ENCODE results near the gene ZNF214. TPM values are rescaled to one million over a fixed set of nuclear protein-coding genes. Genes with fewer than 3 reads are reported as not detected.

Gene ZNF214
- total RNA-seq, 2 donors from 2014 or later = 3.1 to 3.6 TPM

- Histone ChIP-seq H3K4me1 (replicated peaks) (no peaks in the 10 kb centered on the region), H3K27ac (no peak overlapping the region), H3K4me3 (no peak overlapping the region), H3K36me3 (no peaks in the 10 kb centered on the region), H3K27me3 (replicated peaks; ENCODE audit: insufficient read depth) (no peaks in the 10 kb centered on the region), H3K9me3 (no peaks in the 10 kb centered on the region)
- 76% methylated on average over 6 of the region's 6 CpGs for WGBS
- TF ChIP-seq POLR2A (IDR thresholded peaks at IDR 0.05) = no peak
- TF ChIP-seq POLR2AphosphoS5 (IDR thresholded peaks at IDR 0.05) = no peak
- TF ChIP-seq CTCF (IDR thresholded peaks at IDR 0.05) = no peak
- intact Hi-C loops (cut with DNase I) = no loop called here
- no peak for DNase-seq (ENCODE audit: low spot score)
These were observed 36.8 kb upstream of the ZNF214 start for GRCh38 chr11:7056828-7057513.

GRCh38 chr11:7050191-7050590, 30.0 kb upstream of the ZNF214 start:
- Histone ChIP-seq H3K27ac (no peak overlapping the region), H3K4me1 (replicated peaks) (no peaks in the 10 kb centered on the region), H3K36me3 (no peaks in the 10 kb centered on the region), H3K4me3 (no peak overlapping the region), H3K27me3 (replicated peaks; ENCODE audit: insufficient read depth) (no peaks in the 10 kb centered on the region), H3K9me3 (no peaks in the 10 kb centered on the region)
- 89% methylated on average over 1 of the region's 1 CpG for WGBS
- intact Hi-C loops (cut with DNase I) = no loop called here
- no peak for DNase-seq (ENCODE audit: low spot score)
- TF ChIP-seq POLR2A (IDR thresholded peaks at IDR 0.05) (no peak), POLR2AphosphoS5 (IDR thresholded peaks at IDR 0.05) (no peak)

- 38% methylated on average over 3 of the region's 3 CpGs for WGBS
- Histone ChIP-seq H3K9me3 (no peaks in the 10 kb centered on the region), H3K27me3 (replicated peaks; ENCODE audit: insufficient read depth) (no peaks in the 10 kb centered on the region), H3K4me1 (replicated peaks) (no peaks in the 10 kb centered on the region), H3K4me3 (no peak overlapping the region), H3K27ac (no peak overlapping the region), H3K36me3 (no peaks in the 10 kb centered on the region)
- intact Hi-C loops (cut with DNase I) = no loop called here
- no peak for TF ChIP-seq CTCF (IDR thresholded peaks at IDR 0.05)
- no peak for TF ChIP-seq POLR2A (IDR thresholded peaks at IDR 0.05)
- no peak for TF ChIP-seq POLR2AphosphoS5 (IDR thresholded peaks at IDR 0.05)
- no peak for DNase-seq (ENCODE audit: low spot score)
These were observed 26.5 kb upstream of the ZNF214 start for GRCh38 chr11:7046474-7047175.

- H3K27ac ChIP-seq = no peak overlapping the region
- no peak for TF ChIP-seq POLR2A (IDR thresholded peaks at IDR 0.05)
- TF ChIP-seq CTCF (IDR thresholded peaks at IDR 0.05) = no peak
- TF ChIP-seq POLR2AphosphoS5 (IDR thresholded peaks at IDR 0.05) = no peak
- no peaks in the 10 kb centered on the region for H3K36me3 ChIP-seq
- H3K9me3 ChIP-seq = no peaks in the 10 kb centered on the region
- WGBS = 86% methylated on average over 6 of the region's 6 CpGs
- DNase-seq (ENCODE audit: low spot score) = no peak
- H3K4me3 ChIP-seq = no peak overlapping the region
- no peaks in the 10 kb centered on the region for H3K4me1 ChIP-seq (replicated peaks)
- no peaks in the 10 kb centered on the region for H3K27me3 ChIP-seq (replicated peaks; ENCODE audit: insufficient read depth)
- intact Hi-C loops (cut with DNase I) = no loop called here
These were observed 13.9 kb upstream of the ZNF214 start for GRCh38 chr11:7034019-7034418.

- TF ChIP-seq POLR2AphosphoS5 (IDR thresholded peaks at IDR 0.05) = no peak
- no peak overlapping the region for H3K27ac ChIP-seq
- H3K36me3 ChIP-seq = no peaks in the 10 kb centered on the region
- H3K4me3 ChIP-seq = no peak overlapping the region
- no peaks in the 10 kb centered on the region for H3K4me1 ChIP-seq (replicated peaks)
- WGBS = 0% methylated on average over 1 of the region's 1 CpG
- no peak for DNase-seq (ENCODE audit: low spot score)
- no peaks in the 10 kb centered on the region for H3K27me3 ChIP-seq (replicated peaks; ENCODE audit: insufficient read depth)
- H3K9me3 ChIP-seq = no peaks in the 10 kb centered on the region
- intact Hi-C loops (cut with DNase I) = no loop called here
These were observed 12.5 kb upstream of the ZNF214 start for GRCh38 chr11:7032692-7033091.

GRCh38 chr11:7031471-7031871, 11.3 kb upstream of the ZNF214 start:
- DNase-seq (ENCODE audit: low spot score) = no peak
- Histone ChIP-seq H3K4me1 (replicated peaks) (no peaks in the 10 kb centered on the region), H3K4me3 (no peak overlapping the region), H3K27me3 (replicated peaks; ENCODE audit: insufficient read depth) (no peaks in the 10 kb centered on the region), H3K36me3 (no peaks in the 10 kb centered on the region), H3K9me3 (no peaks in the 10 kb centered on the region), H3K27ac (no peak overlapping the region)
- intact Hi-C loops (cut with DNase I) = no loop called here
- WGBS = 76% methylated on average over 11 of the region's 11 CpGs
- TF ChIP-seq POLR2AphosphoS5 (IDR thresholded peaks at IDR 0.05) = no peak
- TF ChIP-seq POLR2A (IDR thresholded peaks at IDR 0.05) = no peak
- TF ChIP-seq CTCF (IDR thresholded peaks at IDR 0.05) = no peak

Measured in prostate gland (tissue), 2 donors.